Memory B cell (primary cell): ENCODE results near the gene GAMT.

Source experiments
- ATAC-seq: fragments of 150-1000 bp; cut with Tn5 transposase; 2 replicates; pipeline ENCODE4 v1.10.0; 2021; ENCODE audit warnings: low read depth, mild to moderate bottlenecking, moderate library complexity
- DNase-seq, 2 donors: peaks; one replicate each; pipeline ENCODE4 v3.0.0; 2022; ENCODE audit warnings: low spot score in 2 of 2
- H3K27ac Mint-ChIP-seq: one replicate; pipeline ENCODE4 v1.8.0; 2022; ENCODE audit warnings: mild to moderate bottlenecking, moderate library complexity, mixed read lengths
- H3K27me3 Mint-ChIP-seq: one replicate; pipeline ENCODE4 v1.8.0; 2022; ENCODE audit warnings: mixed read lengths
- H3K36me3 Mint-ChIP-seq: one replicate; pipeline ENCODE4 v1.8.0; 2022; ENCODE audit warnings: mild to moderate bottlenecking, mixed read lengths
- H3K4me1 Mint-ChIP-seq: one replicate; pipeline ENCODE4 v1.8.0; 2022; ENCODE audit warnings: mixed read lengths
- H3K4me3 Mint-ChIP-seq: one replicate; pipeline ENCODE4 v1.8.0; 2022; ENCODE audit warnings: mild to moderate bottlenecking, moderate library complexity, mixed read lengths
- H3K9me3 Mint-ChIP-seq: one replicate; pipeline ENCODE4 v1.8.0; 2022; ENCODE audit warnings: mixed read lengths

GAMT gene

GRCh38 chr19:1383312-1384084 lies 17.8 kb downstream of the GAMT start, which contains the start of gene NDUFS7:
Gene NDUFS7, plus strand, starts transcription at chr19:1383907. Its CDS starts 20 bp downstream, at chr19:1383927.
- ATAC-seq, result peak; percentile 81
- Mint-ChIP-seq H3K4me3 (peak within 1 kb of the TSS; percentile 93), H3K9me3 (no peaks in the 10 kb centered on the region), H3K36me3 (peaks cover 4% of the 10 kb centered on the region), H3K27ac (peak within 1 kb of the TSS; percentile 100), H3K27me3 (no peaks in the 10 kb centered on the region), H3K4me1 (peaks cover 12% of the 10 kb centered on the region)
- peak; percentile 99 to 100 for DNase-seq

GRCh38 chr19:1383017-1383311 lies 18.4 kb downstream of the GAMT start:
- Mint-ChIP-seq H3K27me3 (no peaks in the 10 kb centered on the region), H3K4me3 (peak overlapping the region; percentile 93), H3K27ac (peak overlapping the region; percentile 100), H3K9me3 (no peaks in the 10 kb centered on the region), H3K36me3 (peaks cover 2% of the 10 kb centered on the region), H3K4me1 (peaks cover 12% of the 10 kb centered on the region)
- DNase-seq (no peak), ATAC-seq (no peak)

- DNase-seq, result no peak
Observed at GRCh38 chr19:1382250-1382649, 19.1 kb downstream of the GAMT start.

DNA sequence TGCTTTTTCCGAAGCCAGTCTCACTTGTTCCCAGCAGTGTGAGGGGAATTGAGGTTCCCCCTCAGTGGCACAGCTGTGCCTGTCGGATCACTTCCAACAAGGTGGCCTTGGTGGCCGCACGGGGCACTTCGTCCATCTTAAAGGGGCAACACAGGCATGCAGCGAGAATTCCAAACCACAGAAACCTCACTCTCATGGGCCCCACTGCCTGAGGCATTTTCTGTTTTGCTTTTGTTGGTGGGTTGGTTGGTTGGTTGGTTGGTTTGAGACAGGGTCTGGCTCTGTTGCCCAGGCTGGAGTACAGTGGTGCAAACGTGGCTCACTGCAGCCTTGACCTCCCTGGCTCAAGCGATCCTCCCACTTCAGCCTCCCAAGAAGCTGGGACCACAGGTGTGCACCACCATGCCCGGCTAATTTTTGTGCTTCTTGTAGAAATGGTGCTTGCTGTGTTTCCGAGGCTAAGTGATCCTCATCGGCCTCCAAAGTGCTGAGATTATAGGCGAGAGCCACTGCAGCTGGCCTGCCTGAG lies 21.3 kb downstream of the GAMT start:
- Mint-ChIP-seq H3K27ac (no peak overlapping the region), H3K27me3 (no peaks in the 10 kb centered on the region), H3K4me1 (peaks cover 9% of the 10 kb centered on the region), H3K4me3 (no peak overlapping the region), H3K9me3 (no peaks in the 10 kb centered on the region), H3K36me3 (peaks cover 4% of the 10 kb centered on the region)
- DNase-seq (no peak), ATAC-seq (no peak)

More at GRCh38 chr19:1382250-1382649, 19.1 kb downstream of the GAMT start:
- Mint-ChIP-seq H3K9me3 (no peaks in the 10 kb centered on the region), H3K4me3 (no peak overlapping the region), H3K27me3 (no peaks in the 10 kb centered on the region), H3K36me3 (peaks cover 1% of the 10 kb centered on the region), H3K27ac (no peak overlapping the region), H3K4me1 (peaks cover 12% of the 10 kb centered on the region)
- ATAC-seq, result no peak

DNA sequence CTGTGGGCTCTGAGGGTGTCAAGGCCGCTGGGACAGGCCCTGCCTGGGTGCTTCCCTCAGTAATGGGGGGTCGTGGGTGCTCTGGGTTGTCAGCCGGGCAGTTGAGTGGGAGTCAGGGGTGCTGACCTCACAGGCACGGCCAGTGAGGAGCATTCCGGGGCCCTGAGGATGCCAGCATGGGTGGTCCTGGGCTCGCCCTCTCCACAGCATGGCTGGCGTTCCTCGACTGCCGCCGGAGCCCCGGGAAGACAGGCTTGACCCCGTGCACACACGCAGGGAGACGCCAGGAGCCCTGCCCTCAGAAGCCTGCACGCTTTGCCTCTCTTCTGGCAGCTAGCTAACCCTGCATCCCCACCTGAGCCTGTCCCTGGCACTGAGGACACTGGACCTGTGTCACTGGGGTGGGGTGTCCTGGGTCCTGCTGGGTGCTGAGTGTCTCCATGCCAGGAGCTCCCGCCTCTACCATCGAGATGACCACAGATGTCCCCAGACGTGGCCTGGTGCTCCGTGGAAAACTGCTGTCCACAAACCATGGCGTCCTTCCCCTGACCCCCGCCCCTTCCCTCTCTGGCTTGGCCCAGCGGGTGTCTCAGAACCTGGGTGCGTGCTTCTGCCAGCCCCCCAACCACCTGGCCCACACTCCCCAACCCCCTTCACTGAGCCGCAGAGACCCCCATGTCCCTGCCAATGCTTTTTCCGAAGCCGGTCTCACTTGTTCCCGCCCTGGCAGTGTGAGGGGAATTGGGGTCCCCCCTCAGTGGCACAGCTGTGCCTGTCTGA lies 22.0 kb downstream of the GAMT start:
- no peaks in the 10 kb centered on the region for H3K27me3 Mint-ChIP-seq
- H3K27ac Mint-ChIP-seq, result no peak overlapping the region
- no peak overlapping the region for H3K4me3 Mint-ChIP-seq
- peaks cover 6% of the 10 kb centered on the region for H3K36me3 Mint-ChIP-seq
- no peak for ATAC-seq
- peaks cover 6% of the 10 kb centered on the region for H3K4me1 Mint-ChIP-seq
- DNase-seq, result no peak
- H3K9me3 Mint-ChIP-seq, result no peaks in the 10 kb centered on the region

- Mint-ChIP-seq H3K4me3 (no peak overlapping the region), H3K27me3 (no peaks in the 10 kb centered on the region), H3K27ac (no peak overlapping the region), H3K9me3 (no peaks in the 10 kb centered on the region), H3K4me1 (peaks cover 3% of the 10 kb centered on the region), H3K36me3 (peaks cover 7% of the 10 kb centered on the region)
- ATAC-seq (no peak), DNase-seq (no peak)
Observed at GRCh38 chr19:1377965-1378785, 23.2 kb downstream of the GAMT start.

- Mint-ChIP-seq H3K4me1 (no peaks in the 10 kb centered on the region), H3K27me3 (no peaks in the 10 kb centered on the region), H3K36me3 (peaks cover 7% of the 10 kb centered on the region), H3K27ac (no peak overlapping the region), H3K4me3 (no peak overlapping the region), H3K9me3 (no peaks in the 10 kb centered on the region)
- no peak for DNase-seq
- ATAC-seq, result no peak
Observed at GRCh38 chr19:1377176-1377964, 24.0 kb downstream of the GAMT start.

GRCh38 chr19:1376415-1376805 lies 24.9 kb downstream of the GAMT start:
- no peaks in the 10 kb centered on the region for H3K9me3 Mint-ChIP-seq
- no peak for ATAC-seq
- no peak overlapping the region for H3K4me3 Mint-ChIP-seq
- H3K27me3 Mint-ChIP-seq, result no peaks in the 10 kb centered on the region
- peaks cover 7% of the 10 kb centered on the region for H3K36me3 Mint-ChIP-seq
- H3K27ac Mint-ChIP-seq, result no peak overlapping the region
- no peaks in the 10 kb centered on the region for H3K4me1 Mint-ChIP-seq
- DNase-seq, result no peak

DNA sequence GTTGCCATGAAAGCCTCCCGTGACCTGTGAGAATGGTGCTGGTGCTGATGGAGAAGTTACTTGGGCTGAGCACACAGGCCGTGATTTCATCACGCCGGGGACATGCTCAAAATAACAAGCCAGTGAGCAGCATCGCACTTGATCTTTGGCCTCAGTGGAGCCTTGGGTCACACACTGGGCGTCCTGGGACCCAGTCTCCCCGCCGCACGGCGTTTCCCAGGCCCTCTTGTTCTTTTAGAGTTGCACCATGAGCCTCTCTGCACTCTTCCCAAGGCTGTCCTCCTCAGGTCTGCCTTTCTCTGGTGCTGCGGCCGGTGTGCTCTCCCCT lies 27.1 kb downstream of the GAMT start:
- H3K27me3 Mint-ChIP-seq, result no peaks in the 10 kb centered on the region
- no peak overlapping the region for H3K4me3 Mint-ChIP-seq
- peaks cover 12% of the 10 kb centered on the region for H3K36me3 Mint-ChIP-seq
- ATAC-seq, result no peak
- no peak overlapping the region for H3K27ac Mint-ChIP-seq
- DNase-seq, result no peak
- H3K9me3 Mint-ChIP-seq, result no peaks in the 10 kb centered on the region
- H3K4me1 Mint-ChIP-seq, result no peaks in the 10 kb centered on the region

DNA sequence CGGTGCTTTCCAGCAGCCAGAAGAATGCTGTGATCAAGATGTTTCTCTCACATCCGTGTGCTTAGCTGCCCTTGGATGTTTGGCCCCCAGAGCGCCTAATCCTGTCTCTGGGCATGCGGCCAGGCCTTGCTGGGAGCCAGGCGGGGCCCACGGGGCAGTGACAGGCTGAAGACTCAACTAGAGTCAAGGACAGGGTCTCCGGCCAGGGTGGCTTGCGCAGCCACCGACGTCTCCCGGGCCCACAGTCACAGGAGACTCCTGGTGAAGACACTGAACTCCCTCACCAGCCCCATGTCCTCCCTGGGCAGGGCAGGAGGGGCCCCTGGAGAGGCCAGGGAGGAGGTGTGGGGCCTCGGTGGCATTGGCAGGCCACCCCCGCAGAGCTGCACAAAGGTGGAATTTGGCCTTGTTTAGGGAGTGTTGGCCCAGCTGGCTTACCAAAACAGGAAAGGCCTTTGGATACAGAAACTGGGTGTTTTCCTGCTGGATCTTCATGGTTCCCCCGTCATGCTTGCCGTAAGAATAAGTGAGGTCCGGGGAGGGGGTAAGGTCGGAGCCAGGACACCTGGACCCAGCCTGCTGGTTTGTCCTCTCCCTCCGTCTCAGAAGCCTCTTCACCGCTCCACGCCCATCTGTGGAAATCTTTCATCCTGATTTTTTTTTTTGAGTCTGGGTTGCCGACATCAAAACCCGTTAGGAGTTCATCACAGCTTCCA lies 27.6 kb downstream of the GAMT start:
- Mint-ChIP-seq H3K27ac (no peak overlapping the region), H3K27me3 (no peaks in the 10 kb centered on the region), H3K9me3 (no peaks in the 10 kb centered on the region), H3K36me3 (peaks cover 12% of the 10 kb centered on the region), H3K4me3 (no peak overlapping the region), H3K4me1 (no peaks in the 10 kb centered on the region)
- DNase-seq, result no peak
- ATAC-seq, result no peak

- H3K27ac Mint-ChIP-seq, result no peak overlapping the region
- H3K36me3 Mint-ChIP-seq, result peaks cover 12% of the 10 kb centered on the region
- no peaks in the 10 kb centered on the region for H3K27me3 Mint-ChIP-seq
- no peaks in the 10 kb centered on the region for H3K4me1 Mint-ChIP-seq
- DNase-seq, result no peak
- no peak overlapping the region for H3K4me3 Mint-ChIP-seq
- no peaks in the 10 kb centered on the region for H3K9me3 Mint-ChIP-seq
- no peak for ATAC-seq
Observed at GRCh38 chr19:1373042-1373533, 28.3 kb downstream of the GAMT start.

DNA sequence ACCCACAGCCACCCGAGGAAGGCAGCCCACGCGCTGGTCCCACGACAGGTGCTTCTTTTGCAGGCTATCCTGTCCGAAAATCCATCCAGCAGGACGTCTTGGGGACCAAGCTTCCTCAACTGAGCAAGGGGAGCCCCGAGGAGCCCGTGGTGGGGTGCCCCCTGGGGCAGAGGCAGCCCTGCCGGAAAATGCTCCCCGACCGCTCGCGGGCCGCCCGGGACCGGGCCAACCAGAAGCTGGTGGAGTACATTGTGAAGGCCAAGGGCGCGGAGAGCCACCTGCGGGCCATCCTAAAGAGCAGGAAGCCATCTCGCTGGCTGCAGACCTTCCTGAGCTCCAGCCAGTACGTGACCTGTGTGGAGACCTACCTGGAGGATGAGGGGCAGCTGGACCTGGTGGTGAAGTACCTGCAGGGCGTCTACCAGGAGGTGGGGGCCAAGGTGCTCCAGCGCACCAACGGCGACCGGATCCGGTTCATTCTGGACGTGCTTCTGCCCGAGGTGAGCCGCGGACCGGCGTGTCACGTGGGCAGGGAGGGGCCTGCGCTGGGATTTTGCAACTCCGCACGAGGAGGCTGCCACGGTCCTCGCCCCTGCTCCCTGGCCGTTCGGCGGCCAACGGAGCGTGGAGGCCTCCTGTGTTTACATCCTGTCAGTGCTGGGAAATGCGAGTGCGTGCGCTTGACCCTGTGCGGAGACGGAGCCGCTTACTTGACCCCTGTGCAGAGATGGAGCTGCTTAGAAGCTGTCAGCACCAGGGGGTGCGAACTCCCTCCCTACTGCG lies 30.6 kb downstream of the GAMT start:
- H3K27ac Mint-ChIP-seq, result no peak overlapping the region
- DNase-seq (no peak), ATAC-seq (no peak)
- no peaks in the 10 kb centered on the region for H3K27me3 Mint-ChIP-seq
- H3K4me1 Mint-ChIP-seq, result no peaks in the 10 kb centered on the region
- no peak overlapping the region for H3K4me3 Mint-ChIP-seq
- no peaks in the 10 kb centered on the region for H3K9me3 Mint-ChIP-seq
- peaks cover 12% of the 10 kb centered on the region for H3K36me3 Mint-ChIP-seq
